Activated CD4-positive, alpha-beta T cell treated with anti-CD3 and anti-CD28 coated beads for 1 hour (primary cell): ENCODE measurements around the gene LRRC2.
"Not testable (repeated sequence)": the region's sequence is repeated elsewhere in the genome, so short reads cannot be mapped to it uniquely, and the experiment has no call there.

Experiments used
- DNase-seq: peaks from one replicate; pipeline ENCODE4 v3.0.0-alpha.2; 2020

The LRRC2 gene

GRCh38 chr3:46580675-46581074, 14.6 kb upstream of the LRRC2 start:
- DNase-seq, result no peak

GRCh38 chr3:46579756-46580286, 13.7 kb upstream of the LRRC2 start:
- no peak for DNase-seq

- DNase-seq, result no peak
These were observed 13.1 kb upstream of the LRRC2 start for GRCh38 chr3:46578973-46579755.

GRCh38 chr3:46577580-46578249, 11.6 kb upstream of the LRRC2 start:
- DNase-seq, result not testable (repeated sequence)

- DNase-seq, result no peak
These were observed 10.8 kb upstream of the LRRC2 start for GRCh38 chr3:46576879-46577278.

- DNase-seq, result no peak
These were observed 10.3 kb upstream of the LRRC2 start for GRCh38 chr3:46576386-46576785.

- no peak for DNase-seq
These were observed 9.6 kb upstream of the LRRC2 start for GRCh38 chr3:46575577-46576222.

GRCh38 chr3:46574881-46575576, 8.9 kb upstream of the LRRC2 start:
- no peak for DNase-seq

- no peak for DNase-seq
These were observed 8.1 kb upstream of the LRRC2 start for GRCh38 chr3:46574243-46574646.

GRCh38 chr3:46573701-46574100, 7.6 kb upstream of the LRRC2 start:
- DNase-seq, result no peak

GRCh38 chr3:46571684-46572083, 5.6 kb upstream of the LRRC2 start:
- DNase-seq, result no peak

GRCh38 chr3:46565607-46566039, 479 bp downstream of the LRRC2 start:
- DNase-seq, result no peak

- no peak for DNase-seq
These were observed 1.0 kb downstream of the LRRC2 start for GRCh38 chr3:46565077-46565476.

GRCh38 chr3:46564190-46565021, 1.7 kb downstream of the LRRC2 start:
- DNase-seq, result no peak

GRCh38 chr3:46561951-46562350, 4.2 kb downstream of the LRRC2 start:
- DNase-seq, result no peak

- no peak for DNase-seq
These were observed 4.6 kb downstream of the LRRC2 start for GRCh38 chr3:46561511-46561910.

- no peak for DNase-seq
These were observed 6.9 kb downstream of the LRRC2 start for GRCh38 chr3:46559091-46559704.

GRCh38 chr3:46558184-46559043, 7.7 kb downstream of the LRRC2 start:
- DNase-seq, result peak; percentile 60

- no peak for DNase-seq
These were observed 8.3 kb downstream of the LRRC2 start for GRCh38 chr3:46557814-46558183.

- DNase-seq, result no peak
These were observed 12.9 kb downstream of the LRRC2 start for GRCh38 chr3:46553154-46553553.

- DNase-seq, result no peak
These were observed 13.6 kb downstream of the LRRC2 start for GRCh38 chr3:46552538-46552937.
